Epithelial cell of esophagus (primary cell): ENCODE results near the gene SOS1.

Experiments
- DNase-seq: peaks from one replicate; pipeline ENCODE4 v3.0.0; 2010; ENCODE audit warnings: low read depth
- H3K4me3 ChIP-seq: 2 replicates; pipeline ENCODE4 v1.5.1; 2011; ENCODE audit warnings: mild to moderate bottlenecking, low read length, control low read depth
- CTCF ChIP-seq: IDR thresholded peaks from 2 replicates; pipeline ENCODE4 v1.5.1; 2011; ENCODE audit warnings: low read depth, mild to moderate bottlenecking, low read length, control low read depth, inconsistent platforms; ENCODE audit not compliant: insufficient read depth; ENCODE audit errors: missing control alignments

The SOS1 gene

DNA sequence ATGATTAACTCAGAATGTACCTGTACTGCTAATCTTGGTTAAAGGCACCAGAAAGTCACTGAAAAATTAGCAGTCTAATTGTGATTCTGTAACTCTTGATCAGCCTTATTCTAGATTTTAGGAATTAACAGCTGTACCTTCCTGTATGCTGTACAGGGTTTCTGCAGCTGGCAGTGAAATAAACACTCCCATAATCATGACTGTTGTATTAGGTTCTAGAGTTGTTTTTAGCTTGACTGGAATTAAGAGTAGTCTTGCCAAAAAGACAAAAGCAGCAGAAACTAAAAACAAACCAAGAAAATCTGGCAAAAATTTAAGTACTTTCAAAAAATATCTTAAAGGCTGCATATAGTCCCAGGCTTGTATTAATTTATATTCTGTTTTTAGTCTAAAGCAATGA, 103.5 kb downstream of the SOS1 start:
- DNase-seq = no peak
- H3K4me3 ChIP-seq = no peak overlapping the region
- no peak for TF ChIP-seq CTCF

DNA sequence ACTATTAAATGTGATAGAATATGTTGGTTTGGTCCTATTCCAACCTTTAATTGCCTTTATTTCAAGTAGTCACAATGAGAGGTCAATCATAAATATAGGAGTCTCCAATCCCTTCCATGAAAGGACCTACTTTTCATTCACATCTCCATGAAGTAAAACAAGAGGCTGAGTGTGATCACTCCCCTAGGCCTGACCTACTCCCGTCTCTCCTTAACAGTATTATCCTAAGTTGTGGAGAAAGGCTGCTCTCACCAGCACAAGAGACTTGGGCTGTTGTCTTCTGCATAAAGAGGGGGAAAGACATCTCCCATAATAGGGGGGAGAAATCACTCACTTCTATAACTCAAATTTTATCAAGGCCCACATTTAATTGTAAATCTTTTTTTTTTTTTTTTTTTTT, 105.4 kb downstream of the SOS1 start:
- TF ChIP-seq CTCF = no peak
- no peak for DNase-seq
- H3K4me3 ChIP-seq = no peak overlapping the region

- TF ChIP-seq CTCF = no peak
- DNase-seq = no peak
- no peak overlapping the region for H3K4me3 ChIP-seq
Observed at GRCh38 chr2:39013871-39014270, 107.0 kb downstream of the SOS1 start.

GRCh38 chr2:39008665-39009064, 112.2 kb downstream of the SOS1 start:
- no peak for TF ChIP-seq CTCF
- no peak for DNase-seq
- H3K4me3 ChIP-seq = no peak overlapping the region

- no peak overlapping the region for H3K4me3 ChIP-seq
- DNase-seq = no peak
- TF ChIP-seq CTCF = no peak
Observed at GRCh38 chr2:39007875-39008504, 112.9 kb downstream of the SOS1 start.

DNA sequence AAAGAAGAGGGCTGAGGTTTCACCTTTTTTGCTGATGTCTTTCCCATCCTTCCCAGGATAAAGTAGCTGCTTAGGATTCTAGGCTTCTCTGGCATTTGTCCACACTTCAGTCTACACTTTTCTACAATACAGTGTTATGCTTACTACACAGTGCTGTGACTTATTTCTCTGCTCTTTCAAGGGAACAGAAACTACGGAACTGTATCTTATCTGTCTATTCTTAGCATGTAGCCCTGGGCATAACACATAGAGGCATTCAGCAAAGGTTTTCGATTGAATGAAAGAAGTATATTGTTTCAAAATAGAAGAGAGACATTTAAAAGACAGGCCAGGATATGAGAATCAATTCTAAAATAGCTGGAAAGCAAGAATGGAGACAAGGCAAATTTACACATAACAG, 120.3 kb downstream of the SOS1 start:
- no peak for TF ChIP-seq CTCF
- H3K4me3 ChIP-seq = no peak overlapping the region
- no peak for DNase-seq

- peak; percentile 89 for DNase-seq
- H3K4me3 ChIP-seq = no peak overlapping the region
- TF ChIP-seq CTCF = no peak
Observed at GRCh38 chr2:38997781-38998180, 123.1 kb downstream of the SOS1 start.
